ENCODE data around the gene CHAF1B. TPM values are rescaled to one million over a fixed set of nuclear protein-coding genes. Genes with fewer than 3 reads are reported as not detected.

Gene CHAF1B
- total RNA-seq, 1 donor from 2014 or later, result 0.24 TPM

DNA sequence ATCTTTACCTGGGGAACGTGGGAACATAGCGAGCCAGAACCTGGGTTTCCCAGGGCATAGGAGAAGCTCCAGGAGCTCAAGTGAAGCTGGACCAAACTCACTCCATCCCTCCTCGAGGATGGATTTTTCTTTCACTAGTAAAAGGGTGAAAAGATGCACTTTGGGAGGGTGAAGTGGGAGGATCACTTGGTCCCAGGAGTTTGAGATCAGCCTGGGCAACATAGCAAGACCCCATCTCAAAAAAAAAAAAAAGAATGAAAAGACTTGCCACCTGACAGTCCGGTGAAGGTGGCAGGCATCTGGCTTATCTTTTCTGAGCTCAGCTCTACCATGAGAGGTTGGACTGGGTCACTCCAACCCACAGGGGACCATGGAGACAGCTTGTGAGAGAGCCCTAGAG is 42.3 kb downstream of the CHAF1B start:
- no peak for DNase-seq (ENCODE audit: low spot score)

DNA sequence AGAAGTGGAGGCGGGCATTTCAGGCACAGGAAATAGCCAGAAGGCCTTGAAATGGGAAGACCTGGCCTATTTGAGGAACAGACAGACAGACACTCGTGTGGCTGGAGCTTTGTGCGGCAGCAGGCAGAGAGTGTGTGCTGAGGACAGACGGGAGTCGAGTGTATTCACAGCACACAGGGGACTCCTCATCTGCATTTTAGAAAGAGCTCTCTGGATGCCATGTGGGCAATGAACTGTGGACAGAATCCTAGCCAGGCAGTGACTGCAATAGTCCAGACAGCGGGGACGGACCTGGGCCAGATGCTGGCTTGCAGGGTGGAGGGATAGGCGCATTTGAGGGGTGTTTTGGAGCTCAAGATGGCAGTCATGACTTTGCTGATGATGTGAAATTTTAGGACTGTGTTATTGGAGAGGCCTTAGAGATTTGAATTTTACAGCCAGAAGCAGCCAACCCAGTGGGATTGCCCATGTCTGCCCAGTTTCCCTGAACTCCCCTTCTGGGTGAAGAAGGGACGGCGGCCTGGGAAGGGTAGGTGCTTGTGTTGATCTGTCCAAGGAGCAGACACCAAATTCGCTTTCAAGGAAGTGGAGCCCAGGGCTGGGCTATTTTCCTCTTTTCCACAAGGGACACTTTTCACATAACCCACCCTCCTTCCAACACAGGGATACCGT is 43.7 kb downstream of the CHAF1B start:
- no peak for DNase-seq (ENCODE audit: low spot score)

DNA sequence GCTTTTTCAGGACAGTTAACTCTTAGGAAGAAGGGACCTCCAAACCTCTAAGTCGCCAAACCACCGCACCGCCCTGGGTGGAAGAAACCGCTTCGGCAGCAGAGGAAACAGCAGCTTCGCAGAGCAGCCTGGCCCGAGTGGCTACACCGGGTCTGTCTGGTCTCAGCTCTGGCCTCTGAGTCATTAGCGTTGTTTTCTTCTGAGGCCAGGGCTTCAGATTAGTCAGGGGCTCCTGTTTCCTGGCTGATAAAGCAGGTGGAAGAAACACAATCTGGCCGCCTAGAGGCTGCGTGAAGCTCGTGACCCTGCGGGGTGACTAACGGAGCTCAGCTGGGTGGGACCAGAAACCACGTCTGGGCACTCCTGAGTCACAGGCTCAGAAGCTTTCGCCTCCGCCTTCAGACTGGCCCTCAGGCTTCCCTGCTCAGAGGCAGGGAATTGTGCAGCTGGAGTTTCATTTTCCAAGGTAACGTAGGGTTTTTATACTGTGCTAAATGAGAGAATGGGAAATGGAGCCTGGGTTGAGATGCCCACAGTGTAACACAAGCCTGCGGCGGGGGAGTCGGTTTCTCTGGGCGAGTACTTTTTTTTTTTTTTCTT is 44.9 kb downstream of the CHAF1B start:
- peak; percentile 88 for DNase-seq (ENCODE audit: low spot score)

DNA sequence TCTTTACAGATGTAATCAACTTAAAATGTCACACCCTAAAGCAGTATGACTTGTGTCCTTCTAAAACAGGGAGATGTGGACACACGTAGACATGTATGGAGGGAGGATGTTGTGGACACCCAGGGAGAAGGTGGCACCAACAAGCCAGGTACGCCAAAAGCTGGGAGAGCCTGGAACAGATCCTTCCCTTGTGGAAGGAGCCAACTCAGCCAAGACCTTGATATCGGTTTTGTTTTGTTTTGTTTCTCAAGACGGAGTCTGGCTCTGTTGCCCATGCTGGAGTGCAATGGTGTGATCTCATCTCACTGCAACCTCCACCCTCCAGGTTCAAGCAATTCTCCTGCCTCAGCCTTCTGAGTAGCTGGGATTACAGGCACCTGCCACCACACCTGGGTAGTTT is 45.6 kb downstream of the CHAF1B start:
- no peak for DNase-seq (ENCODE audit: low spot score)

DNA sequence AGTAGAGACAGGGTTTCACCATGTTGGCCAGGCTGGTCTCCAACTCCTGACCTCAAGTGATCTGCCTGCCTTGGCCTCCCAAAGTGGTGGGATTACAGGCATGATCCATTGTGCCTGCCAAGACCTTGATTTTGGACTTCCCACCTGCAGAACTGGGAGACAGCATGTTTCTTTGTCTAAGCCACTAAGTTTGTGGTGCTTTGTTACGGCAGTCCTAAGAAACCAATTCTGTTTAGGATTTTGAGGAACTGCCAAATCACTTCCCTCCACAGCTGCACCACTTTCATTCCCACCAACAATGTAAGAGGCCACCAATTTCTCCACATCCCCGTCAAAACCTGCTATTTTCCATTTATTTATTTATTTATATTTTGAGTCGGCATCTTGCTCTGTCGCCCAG is 46.1 kb downstream of the CHAF1B start:
- no peak for DNase-seq (ENCODE audit: low spot score)

DNA sequence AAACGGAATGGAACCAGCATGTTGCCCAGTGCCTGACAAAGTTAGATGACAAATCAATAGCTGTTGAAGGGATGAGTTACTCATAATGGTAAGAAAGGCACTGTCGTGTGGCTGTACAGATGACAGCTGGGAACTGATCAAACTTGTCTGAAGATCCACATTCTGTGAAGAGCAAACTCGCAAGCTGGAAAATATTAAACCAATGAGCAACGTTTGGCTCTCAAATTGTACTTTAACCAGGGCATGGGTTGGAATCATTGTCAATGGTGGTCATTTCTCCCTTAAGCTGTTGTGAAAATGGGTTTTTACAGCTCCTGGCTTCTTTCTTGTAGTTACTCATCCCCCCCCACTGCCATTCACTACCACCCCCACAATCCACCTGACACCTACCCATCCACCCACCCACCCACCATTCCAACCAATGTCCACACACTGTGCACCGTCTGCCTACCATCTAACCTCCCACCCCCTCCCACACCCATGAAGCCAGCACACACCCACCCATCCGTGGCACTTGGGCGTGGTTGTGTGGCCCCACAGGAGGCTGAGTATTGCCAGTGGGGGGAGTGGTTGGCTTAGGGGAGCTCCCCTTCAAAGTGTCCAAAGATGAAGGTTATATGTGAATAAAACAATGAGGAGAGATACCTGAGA is 48.0 kb downstream of the CHAF1B start:
- no peak for DNase-seq (ENCODE audit: low spot score)

DNA sequence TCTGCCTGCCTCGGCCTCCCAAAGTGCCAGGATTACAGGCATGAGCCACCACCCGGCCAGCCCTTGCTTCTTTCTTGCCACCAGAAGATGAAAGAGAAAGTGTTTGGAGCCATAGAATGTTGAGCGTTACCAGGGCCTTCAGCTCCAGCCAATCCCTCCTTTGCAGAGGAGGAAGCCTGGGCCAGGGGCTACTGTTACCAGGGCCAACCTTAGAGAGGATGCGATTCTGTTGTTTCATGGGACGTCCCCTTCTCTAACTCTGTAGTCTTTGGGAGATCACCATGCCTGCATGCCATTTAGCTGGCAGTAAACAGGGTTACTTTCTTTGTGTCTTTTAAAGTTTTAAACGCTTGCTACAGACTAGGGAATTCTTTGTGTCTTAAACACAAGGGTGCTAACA is 49.0 kb downstream of the CHAF1B start:
- no peak for DNase-seq (ENCODE audit: low spot score)

DNA sequence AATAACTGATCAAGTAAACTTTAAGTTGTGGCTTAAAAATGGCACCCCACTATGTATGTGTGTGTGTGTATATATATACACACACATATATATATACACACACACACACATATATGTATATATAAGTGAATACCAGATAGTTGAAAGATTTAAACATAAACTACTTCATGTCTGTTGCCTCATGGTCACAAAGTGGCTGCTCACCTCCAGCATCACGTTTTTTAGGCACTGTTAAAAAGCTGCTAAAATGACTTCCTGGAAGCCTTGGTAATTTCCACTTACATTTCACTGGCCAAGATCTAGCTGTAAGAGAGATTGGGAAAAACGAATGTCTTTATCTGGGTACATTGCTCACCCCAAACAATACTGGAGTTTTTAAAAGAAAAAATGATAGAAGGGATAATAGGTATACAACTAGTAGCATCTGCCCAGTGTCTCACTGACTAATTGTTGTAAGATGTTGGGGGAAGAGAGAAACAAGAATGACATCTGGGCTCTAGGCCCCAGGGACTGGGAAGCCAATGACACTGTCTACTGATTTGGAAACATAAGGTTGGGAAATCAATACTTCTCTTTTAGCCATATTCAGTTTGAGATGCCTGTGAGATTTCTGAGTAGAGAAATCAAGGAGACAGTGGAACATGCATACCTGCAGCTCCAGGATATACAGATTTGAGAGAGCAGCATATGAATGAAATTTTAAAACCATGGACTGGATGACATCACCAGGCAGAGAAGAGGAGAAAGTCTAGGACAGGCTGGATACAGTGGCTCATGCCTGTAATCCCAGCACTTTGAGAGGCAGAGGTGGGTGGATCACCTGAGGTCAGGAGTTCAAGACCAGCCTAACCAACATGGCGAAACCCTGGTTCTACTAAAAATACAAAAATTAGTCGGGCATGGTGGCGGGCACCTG is 51.9 kb downstream of the CHAF1B start:
- no peak for DNase-seq (ENCODE audit: low spot score)

DNA sequence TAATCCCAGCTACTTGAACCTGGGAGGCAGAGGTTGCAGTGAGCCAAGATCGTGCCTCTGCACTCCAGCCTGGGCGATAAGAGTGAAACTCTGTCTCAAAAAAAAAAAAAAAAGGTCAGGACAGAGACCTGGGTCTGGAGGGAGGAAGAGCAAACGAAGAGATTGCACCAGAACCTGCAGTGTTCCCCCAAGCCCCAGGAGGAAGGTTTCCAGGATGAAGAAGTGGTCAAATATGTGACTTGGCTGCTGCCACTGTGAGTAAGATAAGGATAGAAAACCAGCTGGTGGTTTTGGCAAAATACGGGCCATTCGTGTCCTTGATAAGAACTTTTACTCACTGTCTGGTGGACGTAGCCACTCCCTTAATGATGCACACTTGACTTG is 52.5 kb downstream of the CHAF1B start:
- peak; percentile 61 for DNase-seq (ENCODE audit: low spot score)

DNA sequence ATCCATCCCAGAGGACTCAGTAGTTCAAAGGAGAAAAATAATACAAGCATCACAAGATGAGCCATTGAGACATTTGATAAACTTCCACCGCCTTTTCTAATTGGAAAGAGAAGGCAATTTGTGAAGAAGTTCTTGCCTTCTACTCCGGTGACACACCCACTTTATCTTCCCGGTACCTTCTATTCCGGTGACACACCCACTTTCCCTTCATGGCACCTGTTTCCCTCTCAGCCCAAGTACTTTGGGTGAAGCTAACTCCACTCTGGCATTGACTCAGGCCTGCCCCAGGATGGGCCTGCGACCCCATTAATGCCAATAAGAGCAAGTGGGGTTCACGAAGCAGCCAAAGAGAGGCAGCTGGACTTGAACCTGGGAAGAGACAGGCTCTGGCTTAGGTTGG is 56.5 kb downstream of the CHAF1B start:
- DNase-seq (ENCODE audit: low spot score), result no peak

DNA sequence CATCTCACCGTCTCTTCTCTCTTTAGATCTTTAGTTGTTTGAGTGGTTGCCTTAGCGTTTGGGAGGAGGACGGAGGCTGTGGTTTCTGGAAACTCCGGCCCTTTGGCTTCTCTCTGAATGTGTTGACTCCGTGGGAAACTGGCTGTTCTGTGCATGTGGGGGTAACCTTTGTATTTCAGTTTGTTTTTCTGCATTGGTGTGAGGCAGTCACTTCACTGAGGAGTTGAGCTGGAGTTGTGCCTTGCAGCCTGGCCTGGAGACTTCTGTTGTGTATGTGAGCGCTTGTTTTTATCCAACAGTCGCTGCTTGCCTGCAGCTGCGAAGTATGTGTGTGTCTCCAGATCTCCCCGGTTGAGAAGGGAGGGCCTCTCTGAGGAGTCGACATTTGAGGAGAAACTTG is 61.1 kb downstream of the CHAF1B start:
- no peak for DNase-seq (ENCODE audit: low spot score)

DNA sequence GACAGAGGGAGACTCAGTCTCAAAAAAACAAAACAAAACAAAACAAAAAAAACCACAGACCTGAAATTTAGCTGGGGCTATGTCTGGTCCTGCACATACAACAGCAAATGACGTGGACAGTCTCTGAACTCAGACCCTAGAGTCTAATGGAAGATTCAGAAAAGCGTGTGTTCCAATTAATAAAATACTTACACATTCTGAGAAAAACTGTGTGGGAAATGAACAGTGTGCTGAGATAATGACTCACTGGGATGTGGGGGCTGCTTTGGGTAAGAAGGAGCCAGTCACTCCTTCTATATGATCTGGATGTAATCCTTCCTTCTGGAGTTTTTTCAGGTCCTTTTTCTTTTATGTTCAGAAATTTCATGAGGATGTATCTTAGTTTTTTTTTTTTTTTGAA is 65.3 kb downstream of the CHAF1B start:
- no peak for DNase-seq (ENCODE audit: low spot score)

DNA sequence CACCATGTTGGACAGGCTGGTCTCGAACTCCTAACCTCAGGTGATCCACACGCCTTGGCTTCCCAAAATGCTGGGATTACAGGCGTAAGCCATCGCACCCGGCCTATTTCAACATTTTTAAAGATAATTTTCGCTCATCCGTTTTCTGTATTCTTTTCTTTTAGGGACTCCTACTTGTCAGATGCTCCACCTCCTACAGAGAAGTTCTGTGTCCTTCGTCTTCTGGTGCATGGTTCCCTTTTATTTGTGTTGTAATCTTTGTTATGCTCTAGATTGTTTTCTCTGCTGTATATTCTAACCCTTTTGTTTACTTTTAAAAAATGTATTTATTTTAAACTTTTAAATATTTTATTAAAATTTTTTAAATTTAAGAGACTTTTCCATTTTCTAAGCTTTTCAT is 66.3 kb downstream of the CHAF1B start:
- no peak for DNase-seq (ENCODE audit: low spot score)

DNA sequence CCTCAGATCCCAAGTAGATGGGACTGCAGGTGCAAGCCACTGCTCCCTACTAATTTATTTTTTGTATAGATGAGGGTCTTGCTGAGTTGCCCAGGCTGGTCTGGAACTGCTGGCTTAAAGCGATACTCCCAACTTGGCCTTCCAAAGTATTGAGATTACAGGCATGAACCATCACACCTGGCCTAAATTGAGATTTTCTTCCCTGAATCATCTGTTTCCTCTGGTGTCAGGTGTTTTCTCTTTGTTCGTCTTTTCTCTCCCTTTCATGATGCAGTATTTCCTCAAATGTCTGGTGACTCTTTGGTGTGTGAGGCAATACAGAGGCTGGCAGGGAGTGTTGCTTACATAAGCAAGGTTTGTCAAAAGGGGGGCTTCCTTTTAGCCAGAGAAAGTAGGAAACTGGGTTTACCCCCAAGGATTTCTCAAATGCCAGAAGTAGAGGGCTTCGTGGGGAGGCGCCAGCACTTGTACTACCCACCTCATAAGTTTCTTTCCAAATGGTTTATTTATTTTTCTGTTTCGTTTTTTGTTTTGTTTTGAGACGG is 67.2 kb downstream of the CHAF1B start:
- DNase-seq (ENCODE audit: low spot score), result no peak

DNA sequence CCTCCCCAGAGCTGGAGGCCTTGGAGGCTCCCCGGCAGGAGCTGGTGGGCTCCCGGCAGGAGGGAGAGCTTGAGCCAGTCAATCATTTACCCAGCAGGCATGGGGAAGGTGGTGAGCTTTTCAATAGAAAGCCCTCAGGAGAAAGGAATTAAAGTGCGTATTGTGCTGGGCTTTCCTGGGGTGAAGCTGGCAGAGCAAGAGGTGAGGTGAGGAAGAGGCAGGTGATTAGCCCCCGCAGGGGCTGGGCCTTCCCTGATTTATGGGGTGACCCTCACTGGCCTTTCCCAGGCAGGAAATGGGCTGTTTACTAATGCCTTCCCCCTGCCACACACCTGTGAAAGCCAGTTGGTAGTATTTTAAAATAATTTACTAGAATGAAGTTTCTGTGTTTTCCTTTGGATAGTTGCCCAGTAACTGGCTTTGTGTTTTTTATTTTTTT is 68.9 kb downstream of the CHAF1B start:
- no peak for DNase-seq (ENCODE audit: low spot score)

DNA sequence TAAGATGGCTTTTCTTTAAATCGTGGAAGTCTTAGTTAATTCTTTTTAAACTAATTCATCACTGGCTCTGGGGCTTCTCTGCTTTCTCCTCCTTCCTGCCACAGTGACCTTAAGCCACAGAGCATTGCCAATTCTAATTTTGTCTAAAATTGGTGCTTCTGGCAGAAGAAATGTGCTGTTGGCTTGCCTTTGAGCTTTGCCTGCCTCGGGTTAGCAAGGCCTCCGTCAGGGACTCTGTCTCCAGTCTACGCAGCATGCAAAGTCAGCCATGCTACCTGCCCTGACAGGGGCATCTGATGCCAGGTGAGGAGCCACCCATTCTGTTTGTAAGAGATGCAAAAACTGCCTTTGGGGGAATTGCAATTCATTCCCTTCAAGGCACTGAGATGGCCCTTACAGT is 69.5 kb downstream of the CHAF1B start:
- DNase-seq (ENCODE audit: low spot score), result no peak

DNA sequence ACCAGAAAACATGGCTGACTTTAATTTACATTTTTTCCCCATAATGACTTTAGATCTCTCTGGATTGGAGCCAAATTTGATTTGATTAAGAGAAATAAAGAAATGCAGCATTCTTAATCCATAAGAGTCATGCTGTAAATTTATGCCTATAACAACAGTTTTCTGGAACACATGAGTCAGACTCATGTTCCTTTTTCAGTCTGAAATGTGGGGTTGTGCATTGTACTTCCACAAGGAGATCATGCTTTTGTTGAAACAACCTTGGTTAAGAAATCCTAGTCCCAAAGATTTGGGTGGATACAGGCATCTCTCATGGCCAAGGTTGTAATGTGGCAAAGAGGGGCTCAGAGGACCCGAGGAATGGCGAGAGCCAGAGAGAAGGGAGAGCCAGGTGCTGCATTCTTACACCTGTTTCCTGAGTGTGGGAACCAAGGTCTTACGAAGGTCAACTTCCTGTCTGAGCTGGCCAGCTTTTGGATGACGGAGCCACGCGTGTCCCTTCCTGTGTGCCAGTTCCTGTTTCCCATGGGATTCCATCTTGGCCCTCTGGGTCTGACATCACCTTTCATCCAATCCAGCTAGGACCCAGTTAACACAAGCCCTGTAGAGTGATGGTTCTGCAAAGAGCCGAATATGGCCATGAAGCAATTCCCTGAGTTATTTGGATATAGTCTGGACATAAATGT is 71.7 kb downstream of the CHAF1B start:
- no peak for DNase-seq (ENCODE audit: low spot score)

DNA sequence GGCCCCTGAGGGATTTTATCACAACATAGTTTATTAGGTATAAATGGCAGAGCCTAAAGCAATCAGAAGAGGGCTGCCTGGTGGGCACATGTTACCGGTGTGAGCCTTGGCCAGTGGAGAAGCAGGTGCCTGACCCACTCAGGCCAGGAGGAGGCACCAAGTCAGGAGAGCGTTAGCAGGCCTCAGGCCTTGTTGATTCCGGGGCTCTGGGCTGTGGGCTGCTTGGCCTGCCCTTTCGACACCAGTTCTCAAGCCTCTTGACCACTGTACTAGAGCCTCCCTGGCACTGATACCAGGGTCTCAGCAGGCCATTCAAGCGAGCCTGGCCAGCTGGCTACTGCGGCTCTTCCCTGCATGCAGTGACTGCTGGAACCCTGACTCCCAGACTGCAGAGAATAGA is 73.9 kb downstream of the CHAF1B start:
- DNase-seq (ENCODE audit: low spot score), result no peak

DNA sequence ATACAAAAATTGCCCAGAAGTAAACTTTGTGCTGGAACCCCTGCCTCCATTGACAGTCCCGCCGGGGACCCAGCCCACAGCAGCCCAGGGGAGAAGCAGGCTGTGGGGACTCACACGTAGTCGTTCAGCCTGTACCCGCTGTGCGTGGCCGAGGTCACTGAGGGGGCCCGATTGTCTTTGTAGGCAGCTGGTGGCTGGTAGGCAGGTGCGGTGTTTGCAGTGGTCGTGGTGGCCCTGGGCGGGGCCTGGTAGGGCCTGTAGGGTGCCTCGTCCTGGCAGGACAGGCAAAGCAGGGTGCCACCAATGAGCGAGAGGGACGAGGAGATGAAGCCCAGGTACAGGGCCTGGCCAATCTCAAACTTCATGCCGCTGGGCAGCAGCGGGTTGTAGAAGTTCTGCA is 75.7 kb downstream of the CHAF1B start:
- no peak for DNase-seq (ENCODE audit: low spot score)

DNA sequence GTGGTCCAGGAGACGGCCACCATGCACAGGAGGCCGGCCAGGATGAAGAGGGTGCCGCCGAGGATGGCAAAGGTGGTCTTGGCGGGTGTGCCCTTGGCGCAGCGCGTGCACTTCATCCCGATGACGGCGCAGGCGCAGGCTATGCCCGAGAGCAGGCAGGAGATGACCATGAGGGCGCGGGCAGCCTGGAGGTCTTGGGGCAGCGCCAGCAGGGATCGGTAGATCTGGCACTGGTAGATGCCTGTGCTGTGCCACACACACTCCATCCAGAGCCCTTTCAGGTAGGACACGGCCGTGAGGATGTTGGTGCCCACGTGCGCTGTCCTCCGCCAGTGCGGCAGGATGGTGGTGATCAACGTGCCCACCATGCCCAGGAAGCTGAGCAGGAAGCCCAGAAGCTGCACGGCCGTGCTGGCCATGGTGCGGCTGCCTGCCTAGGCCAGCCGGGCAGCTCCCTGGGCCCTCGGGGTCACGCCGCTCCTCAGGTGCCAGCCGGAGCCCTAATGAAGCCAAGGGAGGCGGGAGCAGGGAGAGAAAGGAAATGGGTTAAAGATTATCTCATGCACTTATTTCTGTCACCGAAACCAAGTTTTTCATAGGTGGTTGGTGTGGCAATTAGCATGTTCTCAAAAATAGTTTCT is 76.2 kb downstream of the CHAF1B start:
- DNase-seq (ENCODE audit: low spot score), result no peak
